OCI-M2 (cell line): ENCODE results near the gene SEBOX.

Source experiments
- DNase-seq: peaks from one replicate; lab custom pipeline; 2025; ENCODE audit not compliant: unreplicated experiment; lab: John Stamatoyannopoulos, UW

SEBOX gene

GRCh38 chr17:28369684-28370034, 4.7 kb upstream of the SEBOX start:
- no peak for DNase-seq

- DNase-seq = no peak
Observed at GRCh38 chr17:28368915-28369683, 4.1 kb upstream of the SEBOX start.

- no peak for DNase-seq
Observed at GRCh38 chr17:28368306-28368831, 3.4 kb upstream of the SEBOX start.

GRCh38 chr17:28367641-28368305, 2.8 kb upstream of the SEBOX start:
- no peak for DNase-seq

- no peak for DNase-seq
Observed at GRCh38 chr17:28366605-28367004, 1.6 kb upstream of the SEBOX start.

GRCh38 chr17:28365487-28365886, 488 bp upstream of the SEBOX start:
- DNase-seq = no peak

GRCh38 chr17:28363776-28364650, 986 bp downstream of the SEBOX start:
- no peak for DNase-seq

GRCh38 chr17:28363186-28363585, 1.8 kb downstream of the SEBOX start:
- no peak for DNase-seq

GRCh38 chr17:28357901-28358197, 7.2 kb downstream of the SEBOX start:
- DNase-seq = no peak

GRCh38 chr17:28357061-28357900, 7.7 kb downstream of the SEBOX start, which contains the start of gene POLDIP2:
TSS of gene POLDIP2 (minus strand) at chr17:28357527. CDS start at chr17:28357448, 79 bp downstream.
- DNase-seq = peak; percentile 61

GRCh38 chr17:28350271-28350670, 14.7 kb downstream of the SEBOX start:
- DNase-seq = no peak

- DNase-seq = no peak
Observed at GRCh38 chr17:28348979-28349378, 16.0 kb downstream of the SEBOX start.

GRCh38 chr17:28347261-28347891, 17.6 kb downstream of the SEBOX start:
- no peak for DNase-seq

GRCh38 chr17:28346746-28347246, 18.2 kb downstream of the SEBOX start:
- DNase-seq = no peak

GRCh38 chr17:28346199-28346580, 18.8 kb downstream of the SEBOX start:
- no peak for DNase-seq

- DNase-seq = no peak
Observed at GRCh38 chr17:28345419-28346198, 19.4 kb downstream of the SEBOX start.

- DNase-seq = no peak
Observed at GRCh38 chr17:28344435-28344901, 20.5 kb downstream of the SEBOX start.

- DNase-seq = no peak
Observed at GRCh38 chr17:28344011-28344410, 21.0 kb downstream of the SEBOX start.

- DNase-seq = no peak
Observed at GRCh38 chr17:28343491-28343932, 21.5 kb downstream of the SEBOX start.
